DOHH2 (cell line): ENCODE results near the gene ACBD7.

Experiments
- H3F3A ChIP-seq: fragments of 200-600 bp; sonication (generic), shearing (Covaris generic); 2 replicates; pipeline ENCODE4 v1.6.0; 2016; ENCODE audit warnings: antibody characterized with exemption, mild to moderate bottlenecking; ENCODE audit not compliant: control insufficient read depth, insufficient read depth
- H3K27ac ChIP-seq: fragments of 200-600 bp; sonication (generic); 2 replicates; pipeline ENCODE4 v1.5.1; 2014; ENCODE audit warnings: low read depth, mild to moderate bottlenecking, low read length, moderate library complexity
- H3K27me3 ChIP-seq: fragments of 200-600 bp; sonication (generic); 2 replicates; pipeline ENCODE4 v1.6.1; 2014; ENCODE audit warnings: mild to moderate bottlenecking, low read length, mixed read lengths; ENCODE audit not compliant: control insufficient read depth
- H3K36me3 ChIP-seq: fragments of 200-600 bp; sonication (generic); 2 replicates; pipeline ENCODE4 v1.6.1; 2014; ENCODE audit warnings: mild to moderate bottlenecking, low read length, moderate library complexity, mixed read lengths; ENCODE audit not compliant: control insufficient read depth
- H3K4me1 ChIP-seq: fragments of 200-600 bp; sonication (generic); 2 replicates; pipeline ENCODE4 v1.6.1; 2014; ENCODE audit warnings: mild to moderate bottlenecking, low read length, mixed read lengths; ENCODE audit not compliant: control insufficient read depth
- H3K4me2 ChIP-seq: fragments of 200-600 bp; sonication (generic); 2 replicates; pipeline ENCODE4 v1.6.0; 2014; ENCODE audit warnings: mild to moderate bottlenecking, low read length, moderate library complexity
- H3K4me3 ChIP-seq: fragments of 200-600 bp; sonication (generic); 2 replicates; pipeline ENCODE4 v1.5.1; 2014; ENCODE audit warnings: mild to moderate bottlenecking, low read length, mixed read lengths
- H3K79me2 ChIP-seq: fragments of 200-600 bp; sonication (generic); 2 replicates; pipeline ENCODE4 v1.6.1; 2014; ENCODE audit warnings: mild to moderate bottlenecking, low read length, mixed read lengths; ENCODE audit not compliant: control insufficient read depth
- H3K9me2 ChIP-seq: fragments of 200-600 bp; sonication (generic); replicated peaks from 2 replicates; pipeline ENCODE4 v1.6.1; 2014; ENCODE audit warnings: mild to moderate bottlenecking, low read length, mixed read lengths; ENCODE audit not compliant: control insufficient read depth
- H3K9me3 ChIP-seq: fragments of 200-600 bp; sonication (generic); 2 replicates; pipeline ENCODE4 v1.6.1; 2014; ENCODE audit warnings: antibody characterized with exemption, low read length, mixed read lengths; ENCODE audit not compliant: control insufficient read depth, insufficient read depth
- H4K20me1 ChIP-seq: fragments of 200-600 bp; sonication (generic); 2 replicates; pipeline ENCODE4 v1.6.0; 2014; ENCODE audit warnings: low read depth, mild to moderate bottlenecking, antibody characterized with exemption, low read length, moderate library complexity; ENCODE audit not compliant: control insufficient read depth, insufficient read depth
- CTCF ChIP-seq: fragments of 200-600 bp; sonication (generic); IDR thresholded peaks from one replicate; pipeline ENCODE4 v1.5.1; 2014; ENCODE audit warnings: antibody characterized with exemption, mild to moderate bottlenecking, low read depth, low read length; ENCODE audit not compliant: poor library complexity, severe bottlenecking
- EZH2phosphoT487 ChIP-seq: fragments of 200-600 bp; sonication (generic); IDR thresholded peaks from 2 replicates; pipeline ENCODE4 v1.6.1; 2017; ENCODE audit warnings: borderline replicate concordance, mild to moderate bottlenecking, antibody characterized with exemption, low read length, moderate library complexity, mixed read lengths

The ACBD7 gene

GRCh38 chr10:15112657-15113056 lies 24.1 kb upstream of the ACBD7 start:
- no peak for TF ChIP-seq CTCF
- no peak for TF ChIP-seq EZH2phosphoT487

GRCh38 chr10:15106352-15107013 lies 17.9 kb upstream of the ACBD7 start:
- Histone ChIP-seq H4K20me1 (no peaks in the 10 kb centered on the region), H3K4me2 (no peak overlapping the region), H3K27me3 (no peaks in the 10 kb centered on the region), H3K79me2 (peaks cover 8% of the 10 kb centered on the region), H3K27ac (no peak overlapping the region), H3K4me1 (no peaks in the 10 kb centered on the region), H3K9me3 (no peaks in the 10 kb centered on the region), H3K9me2 (no peaks in the 10 kb centered on the region), H3F3A (peaks cover 8% of the 10 kb centered on the region; the same call in 1 of the 2 replicates), H3K4me3 (no peak overlapping the region), H3K36me3 (peaks cover 53% of the 10 kb centered on the region)
- TF ChIP-seq CTCF = peak; percentile 98
- TF ChIP-seq EZH2phosphoT487 = no peak

More at GRCh38 chr10:15112657-15113056, 24.1 kb upstream of the ACBD7 start:
- Histone ChIP-seq H3K4me2 (no peak overlapping the region), H3K4me3 (no peak overlapping the region), H4K20me1 (no peaks in the 10 kb centered on the region), H3K27me3 (no peaks in the 10 kb centered on the region), H3K9me2 (no peaks in the 10 kb centered on the region), H3K79me2 (no peaks in the 10 kb centered on the region), H3K27ac (no peak overlapping the region), H3K36me3 (no peaks in the 10 kb centered on the region), H3F3A (no peaks in the 10 kb centered on the region), H3K9me3 (no peaks in the 10 kb centered on the region), H3K4me1 (no peaks in the 10 kb centered on the region)

GRCh38 chr10:15103513-15103912 lies 14.9 kb upstream of the ACBD7 start:
- no peaks in the 10 kb centered on the region for H3K9me3 ChIP-seq
- H3K27ac ChIP-seq = no peak overlapping the region
- H3K4me3 ChIP-seq = no peak overlapping the region
- peaks cover 78% of the 10 kb centered on the region for H3K36me3 ChIP-seq
- TF ChIP-seq EZH2phosphoT487 (no peak), CTCF (no peak)
- peaks cover 5% of the 10 kb centered on the region; the same call in 1 of the 2 replicates for H4K20me1 ChIP-seq
- H3K27me3 ChIP-seq = no peaks in the 10 kb centered on the region
- no peaks in the 10 kb centered on the region for H3K9me2 ChIP-seq
- H3K4me1 ChIP-seq = peaks cover 8% of the 10 kb centered on the region
- peaks cover 38% of the 10 kb centered on the region for H3K79me2 ChIP-seq
- peaks cover 8% of the 10 kb centered on the region; the same call in 1 of the 2 replicates for H3F3A ChIP-seq
- H3K4me2 ChIP-seq = no peak overlapping the region
